ENCODE results near the gene PRSS37.
"Not testable (repeated sequence)": the region's sequence is repeated elsewhere in the genome, so short reads cannot be mapped to it uniquely, and the experiment has no call there.

The PRSS37 gene

GRCh38 chr7:141847996-141848395 lies 6.7 kb upstream of the PRSS37 start:
- Histone ChIP-seq H3K4me3 (ENCODE audit: low read length) (no peak overlapping the region), H3K9me3 (ENCODE audit: control insufficient read depth, low read length) (no peaks in the 10 kb centered on the region), H3K9ac (ENCODE audit: low read length) (no peak overlapping the region), H3K27me3 (ENCODE audit: control insufficient read depth, insufficient read depth, low read length) (no peaks in the 10 kb centered on the region), H3K4me1 (ENCODE audit: control insufficient read depth, insufficient read depth, low read length) (no peaks in the 10 kb centered on the region), H3K36me3 (ENCODE audit: control insufficient read depth, insufficient read depth, low read length) (no peaks in the 10 kb centered on the region)

- H3K36me3 ChIP-seq (ENCODE audit: control insufficient read depth, insufficient read depth, low read length): no peaks in the 10 kb centered on the region
- no peaks in the 10 kb centered on the region for H3K27me3 ChIP-seq (ENCODE audit: control insufficient read depth, insufficient read depth, low read length)
- no peak overlapping the region for H3K4me3 ChIP-seq (ENCODE audit: low read length)
- H3K9me3 ChIP-seq (ENCODE audit: control insufficient read depth, low read length): no peaks in the 10 kb centered on the region
- H3K4me1 ChIP-seq (ENCODE audit: control insufficient read depth, insufficient read depth, low read length): no peaks in the 10 kb centered on the region
- no peak overlapping the region for H3K9ac ChIP-seq (ENCODE audit: low read length)
These were observed 3.0 kb upstream of the PRSS37 start for GRCh38 chr7:141844256-141844655.

GRCh38 chr7:141842904-141843303 lies 1.6 kb upstream of the PRSS37 start:
- no peak overlapping the region for H3K4me3 ChIP-seq (ENCODE audit: low read length)
- no peaks in the 10 kb centered on the region for H3K4me1 ChIP-seq (ENCODE audit: control insufficient read depth, insufficient read depth, low read length)
- no peak overlapping the region for H3K9ac ChIP-seq (ENCODE audit: low read length)
- H3K27me3 ChIP-seq (ENCODE audit: control insufficient read depth, insufficient read depth, low read length): no peaks in the 10 kb centered on the region
- no peaks in the 10 kb centered on the region for H3K36me3 ChIP-seq (ENCODE audit: control insufficient read depth, insufficient read depth, low read length)
- H3K9me3 ChIP-seq (ENCODE audit: control insufficient read depth, low read length): no peaks in the 10 kb centered on the region

GRCh38 chr7:141840708-141841107 lies 577 bp downstream of the PRSS37 start:
- Histone ChIP-seq H3K9me3 (ENCODE audit: control insufficient read depth, low read length) (no peaks in the 10 kb centered on the region), H3K27me3 (ENCODE audit: control insufficient read depth, insufficient read depth, low read length) (no peaks in the 10 kb centered on the region), H3K36me3 (ENCODE audit: control insufficient read depth, insufficient read depth, low read length) (no peaks in the 10 kb centered on the region), H3K4me3 (ENCODE audit: low read length) (no peak overlapping the region), H3K4me1 (ENCODE audit: control insufficient read depth, insufficient read depth, low read length) (no peaks in the 10 kb centered on the region), H3K9ac (ENCODE audit: low read length) (no peak overlapping the region)

GRCh38 chr7:141839256-141839655 lies 2.0 kb downstream of the PRSS37 start:
- H3K27me3 ChIP-seq (ENCODE audit: control insufficient read depth, insufficient read depth, low read length): no peaks in the 10 kb centered on the region
- no peaks in the 10 kb centered on the region for H3K4me1 ChIP-seq (ENCODE audit: control insufficient read depth, insufficient read depth, low read length)
- no peaks in the 10 kb centered on the region for H3K36me3 ChIP-seq (ENCODE audit: control insufficient read depth, insufficient read depth, low read length)
- no peak overlapping the region for H3K4me3 ChIP-seq (ENCODE audit: low read length)
- H3K9me3 ChIP-seq (ENCODE audit: control insufficient read depth, low read length): no peaks in the 10 kb centered on the region
- no peak overlapping the region for H3K9ac ChIP-seq (ENCODE audit: low read length)

- Histone ChIP-seq H3K36me3 (ENCODE audit: control insufficient read depth, insufficient read depth, low read length) (no peaks in the 10 kb centered on the region), H3K27me3 (ENCODE audit: control insufficient read depth, insufficient read depth, low read length) (no peaks in the 10 kb centered on the region), H3K9me3 (ENCODE audit: control insufficient read depth, low read length) (no peaks in the 10 kb centered on the region), H3K4me1 (ENCODE audit: control insufficient read depth, insufficient read depth, low read length) (no peaks in the 10 kb centered on the region), H3K9ac (ENCODE audit: low read length) (no peak overlapping the region), H3K4me3 (ENCODE audit: low read length) (no peak overlapping the region)
These were observed 2.7 kb downstream of the PRSS37 start for GRCh38 chr7:141838581-141838980.

GRCh38 chr7:141837683-141838082 lies 3.6 kb downstream of the PRSS37 start:
- Histone ChIP-seq H3K4me1 (ENCODE audit: control insufficient read depth, insufficient read depth, low read length) (no peaks in the 10 kb centered on the region), H3K27me3 (ENCODE audit: control insufficient read depth, insufficient read depth, low read length) (no peaks in the 10 kb centered on the region), H3K36me3 (ENCODE audit: control insufficient read depth, insufficient read depth, low read length) (no peaks in the 10 kb centered on the region), H3K9ac (ENCODE audit: low read length) (no peak overlapping the region), H3K4me3 (ENCODE audit: low read length) (no peak overlapping the region), H3K9me3 (ENCODE audit: control insufficient read depth, low read length) (no peaks in the 10 kb centered on the region)

GRCh38 chr7:141822432-141822831 lies 18.9 kb downstream of the PRSS37 start:
- not testable (repeated sequence) for H3K36me3 ChIP-seq (ENCODE audit: control insufficient read depth, insufficient read depth, low read length); H3K4me3 ChIP-seq (ENCODE audit: low read length)

GRCh38 chr7:141820067-141820466 lies 21.2 kb downstream of the PRSS37 start:
- Histone ChIP-seq H3K36me3 (ENCODE audit: control insufficient read depth, insufficient read depth, low read length) (no peaks in the 10 kb centered on the region), H3K9ac (ENCODE audit: low read length) (no peak overlapping the region), H3K4me1 (ENCODE audit: control insufficient read depth, insufficient read depth, low read length) (no peaks in the 10 kb centered on the region), H3K4me3 (ENCODE audit: low read length) (no peak overlapping the region), H3K27me3 (ENCODE audit: control insufficient read depth, insufficient read depth, low read length) (no peaks in the 10 kb centered on the region), H3K9me3 (ENCODE audit: control insufficient read depth, low read length) (no peaks in the 10 kb centered on the region)

More at GRCh38 chr7:141822432-141822831, 18.9 kb downstream of the PRSS37 start:
- H3K9me3 ChIP-seq (ENCODE audit: control insufficient read depth, low read length); H3K27me3 ChIP-seq (ENCODE audit: control insufficient read depth, insufficient read depth, low read length); H3K9ac ChIP-seq (ENCODE audit: low read length); H3K4me1 ChIP-seq (ENCODE audit: control insufficient read depth, insufficient read depth, low read length): not testable (repeated sequence)

- no peak overlapping the region for H3K9ac ChIP-seq (ENCODE audit: low read length)
These were observed 48.8 kb downstream of the PRSS37 start for GRCh38 chr7:141792526-141792925.

GRCh38 chr7:141789917-141790316 lies 51.4 kb downstream of the PRSS37 start, which contains the start of gene TAS2R5:
Gene TAS2R5 (plus strand): TSS chr7:141790217. CDS start chr7:141790362, 145 bp downstream.
- H3K4me1 ChIP-seq (ENCODE audit: control insufficient read depth, insufficient read depth, low read length): no peaks in the 10 kb centered on the region
- H3K27me3 ChIP-seq (ENCODE audit: control insufficient read depth, insufficient read depth, low read length): no peaks in the 10 kb centered on the region
- H3K9ac ChIP-seq (ENCODE audit: low read length): no peak within 1 kb of the TSS
- no peaks in the 10 kb centered on the region for H3K36me3 ChIP-seq (ENCODE audit: control insufficient read depth, insufficient read depth, low read length)
- H3K4me3 ChIP-seq (ENCODE audit: low read length): no peak within 1 kb of the TSS
- no peaks in the 10 kb centered on the region for H3K9me3 ChIP-seq (ENCODE audit: control insufficient read depth, low read length)

More at GRCh38 chr7:141792526-141792925, 48.8 kb downstream of the PRSS37 start:
- no peaks in the 10 kb centered on the region for H3K36me3 ChIP-seq (ENCODE audit: control insufficient read depth, insufficient read depth, low read length)
- no peak overlapping the region for H3K4me3 ChIP-seq (ENCODE audit: low read length)
- no peaks in the 10 kb centered on the region for H3K9me3 ChIP-seq (ENCODE audit: control insufficient read depth, low read length)
- no peaks in the 10 kb centered on the region for H3K4me1 ChIP-seq (ENCODE audit: control insufficient read depth, insufficient read depth, low read length)
- H3K27me3 ChIP-seq (ENCODE audit: control insufficient read depth, insufficient read depth, low read length): no peaks in the 10 kb centered on the region

- H3K36me3 ChIP-seq (ENCODE audit: control insufficient read depth, insufficient read depth, low read length): no peaks in the 10 kb centered on the region
- no peak overlapping the region for H3K9ac ChIP-seq (ENCODE audit: low read length)
- H3K4me3 ChIP-seq (ENCODE audit: low read length): no peak overlapping the region
- H3K27me3 ChIP-seq (ENCODE audit: control insufficient read depth, insufficient read depth, low read length): no peaks in the 10 kb centered on the region
- no peaks in the 10 kb centered on the region for H3K9me3 ChIP-seq (ENCODE audit: control insufficient read depth, low read length)
- H3K4me1 ChIP-seq (ENCODE audit: control insufficient read depth, insufficient read depth, low read length): no peaks in the 10 kb centered on the region
These were observed 53.0 kb downstream of the PRSS37 start for GRCh38 chr7:141788296-141788695.
